Breast epithelium (tissue), 4 donors: Measurements from ENCODE around the gene TTC39A. TPM values are rescaled to one million over a fixed set of nuclear protein-coding genes. Genes with fewer than 3 reads are reported as not detected.

Experiments
- DNase-seq, 2 donors: peaks; one replicate each; pipeline ENCODE4 v3.0.0-alpha.2; 2019; ENCODE audit warnings: low spot score in 2 of 2
- H3K27ac ChIP-seq, 2 donors: fragments of 200-600 bp; sonication (generic) in 1 of 2; one replicate each; pipeline ENCODE4 v1.5.1; 2016 to 2019; ENCODE audit warnings: mild to moderate bottlenecking in 1 of 2
- H3K27me3 ChIP-seq, 2 donors: fragments of 200-600 bp; sonication (generic) in 1 of 2; one replicate each; pipeline versions ENCODE4 v1.5.1 to v1.6.0; 2017 to 2019; ENCODE audit warnings: control low read depth in 1 of 2, mild to moderate bottlenecking in 1 of 2
- H3K36me3 ChIP-seq: fragments of 200-600 bp; one replicate; pipeline ENCODE4 v1.5.1; 2019
- H3K4me1 ChIP-seq, 2 donors: fragments of 200-600 bp; sonication (generic); one replicate each; pipeline ENCODE4 v1.5.1; 2016 to 2019; ENCODE audit warnings: control low read depth in 1 of 2
- H3K4me3 ChIP-seq, 3 donors: fragments of 200-600 bp; sonication (generic); 1 replicate in 2 of 3; 2 replicates in 1 of 3; pipeline ENCODE4 v1.5.1; 2016 to 2019; ENCODE audit warnings: mild to moderate bottlenecking in 3 of 3, moderate library complexity in 2 of 3
- H3K9me3 ChIP-seq, 2 donors: fragments of 200-600 bp; sonication (generic) in 1 of 2; one replicate each; pipeline ENCODE4 v1.5.1; 2016 to 2019; ENCODE audit warnings: control low read depth in 1 of 2
- POLR2A ChIP-seq: fragments of 450-650 bp; IDR thresholded peaks from one replicate; pipeline ENCODE4 v1.6.1; 2016; ENCODE audit warnings: antibody characterized with exemption, mild to moderate bottlenecking, moderate library complexity
- POLR2AphosphoS5 ChIP-seq, 3 donors: sonication (generic); formaldehyde crosslinking; IDR thresholded peaks; one replicate each; pipeline ENCODE4 v1.6.1; 2017; ENCODE audit warnings: antibody characterized with exemption in 3 of 3
- intact Hi-C: fragments of 100-400 bp; cut with DNase I; formaldehyde crosslinking; loops from one replicate; pipeline ENCODE4 v1.15.1; 2023; ENCODE audit warnings: low total_unique reads
- total RNA-seq, 3 donors: library from RNA; depleted of rRNA; stranded (reverse); fragments of >200 nt; gene quantifications; one replicate each; pipeline ENCODE4 v1.1.0, GENCODE V29; 2016
- TF ChIP-seq, protein P1 (sequence below), 3 donors: fragments of 450-650 bp; IDR thresholded peaks; one replicate each; pipeline ENCODE4 v1.5.1; 2016 to 2017; ENCODE audit warnings: antibody characterized with exemption in 3 of 3, mild to moderate bottlenecking in 3 of 3, moderate library complexity in 3 of 3

TTC39A gene
- total RNA-seq, 3 donors from 2014 or later = 0.96 to 111 (median 72.1) TPM

DNA sequence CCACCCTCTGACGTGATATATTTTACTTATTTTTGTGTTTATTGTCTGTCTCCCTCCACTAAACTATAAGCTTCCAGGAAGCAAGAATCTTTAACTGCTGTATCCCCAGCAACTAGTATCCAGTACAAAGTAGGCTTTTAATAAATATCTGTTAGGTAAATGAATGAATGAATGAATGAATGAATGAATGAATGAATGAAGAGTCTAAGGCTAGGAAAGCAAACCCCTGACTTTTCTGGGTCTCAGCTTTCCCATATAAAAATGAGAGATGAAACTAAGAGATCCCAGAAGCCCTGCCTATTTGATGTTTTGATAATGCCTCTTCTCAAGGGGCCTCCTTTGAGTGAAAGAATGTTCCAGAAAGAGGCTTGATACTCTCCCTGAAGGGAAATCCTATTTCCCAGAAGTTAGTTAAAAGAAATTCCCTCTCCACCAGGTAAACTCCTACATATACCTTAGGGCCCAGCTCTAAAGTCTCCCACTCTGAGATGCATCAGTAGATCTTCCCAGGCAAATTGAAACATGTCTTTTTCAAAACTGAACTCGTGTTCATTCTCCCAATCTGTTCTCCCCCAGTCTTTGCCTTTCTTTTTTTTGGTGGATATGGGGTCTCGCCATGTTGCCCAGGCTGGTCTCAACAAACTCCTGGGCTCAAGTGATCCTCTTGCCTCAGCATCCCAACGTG is 7.8 kb downstream of the TTC39A start:
- Histone ChIP-seq H3K36me3 (no peaks in the 10 kb centered on the region), H3K4me3 (no peak overlapping the region), H3K9me3 (no peaks in the 10 kb centered on the region), H3K27me3 (no peaks in the 10 kb centered on the region), H3K27ac (peak overlapping the region in 1 of 2 donors; percentile 40), H3K4me1 (no peaks in the 10 kb centered on the region)
- TF ChIP-seq, protein P1, sequence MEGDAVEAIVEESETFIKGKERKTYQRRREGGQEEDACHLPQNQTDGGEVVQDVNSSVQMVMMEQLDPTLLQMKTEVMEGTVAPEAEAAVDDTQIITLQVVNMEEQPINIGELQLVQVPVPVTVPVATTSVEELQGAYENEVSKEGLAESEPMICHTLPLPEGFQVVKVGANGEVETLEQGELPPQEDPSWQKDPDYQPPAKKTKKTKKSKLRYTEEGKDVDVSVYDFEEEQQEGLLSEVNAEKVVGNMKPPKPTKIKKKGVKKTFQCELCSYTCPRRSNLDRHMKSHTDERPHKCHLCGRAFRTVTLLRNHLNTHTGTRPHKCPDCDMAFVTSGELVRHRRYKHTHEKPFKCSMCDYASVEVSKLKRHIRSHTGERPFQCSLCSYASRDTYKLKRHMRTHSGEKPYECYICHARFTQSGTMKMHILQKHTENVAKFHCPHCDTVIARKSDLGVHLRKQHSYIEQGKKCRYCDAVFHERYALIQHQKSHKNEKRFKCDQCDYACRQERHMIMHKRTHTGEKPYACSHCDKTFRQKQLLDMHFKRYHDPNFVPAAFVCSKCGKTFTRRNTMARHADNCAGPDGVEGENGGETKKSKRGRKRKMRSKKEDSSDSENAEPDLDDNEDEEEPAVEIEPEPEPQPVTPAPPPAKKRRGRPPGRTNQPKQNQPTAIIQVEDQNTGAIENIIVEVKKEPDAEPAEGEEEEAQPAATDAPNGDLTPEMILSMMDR (IDR thresholded peaks at IDR 0.05) = no peak
- TF ChIP-seq POLR2A (no peak), POLR2AphosphoS5 (IDR thresholded peaks at IDR 0.05) (no peak)
- intact Hi-C loops = no loop called here
- no peak for DNase-seq

DNA sequence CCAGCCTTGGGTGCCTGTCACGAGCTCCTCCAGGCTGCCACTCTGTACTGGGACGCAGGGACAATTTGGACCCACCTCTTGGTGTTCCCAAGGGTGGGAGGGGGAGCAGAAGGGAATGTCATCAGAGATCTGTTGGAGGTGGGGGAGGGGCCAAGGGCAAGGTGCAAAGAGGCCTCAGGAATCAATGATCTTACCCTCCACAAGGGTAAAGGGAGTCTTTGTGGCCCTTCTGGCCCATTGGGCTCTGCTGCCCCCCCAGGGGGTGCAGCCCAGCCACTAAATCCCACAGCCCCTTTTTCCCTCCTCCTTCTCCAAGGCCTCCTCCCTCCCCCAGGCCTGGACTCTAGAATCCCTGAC is 8.5 kb downstream of the TTC39A start:
- H3K9me3 ChIP-seq = no peaks in the 10 kb centered on the region
- H3K27me3 ChIP-seq = no peaks in the 10 kb centered on the region
- no peak overlapping the region for H3K4me3 ChIP-seq
- DNase-seq = no peak
- TF ChIP-seq, protein P1 (IDR thresholded peaks at IDR 0.05) = no peak
- TF ChIP-seq POLR2A (no peak), POLR2AphosphoS5 (IDR thresholded peaks at IDR 0.05) (no peak)
- no peaks in the 10 kb centered on the region for H3K36me3 ChIP-seq
- intact Hi-C loops = no loop called here
- H3K4me1 ChIP-seq = no peaks in the 10 kb centered on the region
- H3K27ac ChIP-seq = peak overlapping the region; percentile 17 to 82

DNA sequence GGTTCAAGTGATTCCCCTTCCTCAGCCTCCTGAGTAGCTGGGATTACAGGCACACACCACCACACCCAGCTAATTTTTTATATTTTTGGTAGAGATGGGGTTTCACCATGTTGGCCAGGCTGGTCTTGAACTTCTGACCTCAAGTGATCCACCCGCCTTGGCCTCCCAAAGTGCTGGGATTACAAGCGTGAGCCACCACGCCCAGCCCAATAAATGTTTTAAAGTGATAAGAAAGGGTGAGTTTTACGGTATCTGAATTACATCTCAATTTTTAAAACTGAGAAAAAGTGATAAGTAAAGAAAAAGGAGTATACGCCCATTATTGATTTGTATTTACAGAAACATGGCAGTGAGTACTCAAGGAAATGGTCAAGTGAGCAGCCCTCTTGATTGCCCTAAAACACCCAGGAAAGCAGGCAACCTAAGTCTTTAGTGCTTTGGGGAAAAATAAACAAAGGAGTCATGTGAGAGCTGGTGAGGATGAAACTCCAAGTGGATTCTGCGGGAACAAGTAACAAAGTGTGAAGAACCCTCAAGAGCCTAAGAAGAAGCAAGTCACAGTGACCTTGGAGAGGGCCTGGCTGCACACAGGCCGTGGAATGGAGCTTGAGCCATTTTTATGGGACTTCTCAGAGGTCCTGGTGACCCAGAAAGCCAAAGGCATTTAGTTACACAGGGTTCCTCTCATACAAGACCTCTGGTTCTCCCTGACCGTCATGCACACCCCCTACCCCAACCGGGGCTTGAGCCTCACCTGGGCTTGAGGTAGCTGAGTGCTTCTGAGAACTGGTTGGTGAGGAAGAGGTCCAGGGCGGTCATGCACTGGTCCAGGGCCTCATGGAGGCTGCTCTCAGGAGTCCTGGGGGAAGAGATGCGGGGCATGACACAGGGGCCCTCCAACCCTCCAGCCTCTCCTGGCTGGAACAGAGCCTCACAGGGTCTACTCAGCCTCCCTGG is 9.1 kb downstream of the TTC39A start:
- no peak for DNase-seq
- Histone ChIP-seq H3K27me3 (no peaks in the 10 kb centered on the region), H3K4me1 (no peaks in the 10 kb centered on the region), H3K36me3 (no peaks in the 10 kb centered on the region), H3K4me3 (no peak overlapping the region), H3K27ac (peak overlapping the region; percentile 17 to 82), H3K9me3 (no peaks in the 10 kb centered on the region)
- intact Hi-C loops = no loop called here
- TF ChIP-seq, protein P1 (IDR thresholded peaks at IDR 0.05) = no peak
- no peak for TF ChIP-seq POLR2AphosphoS5 (IDR thresholded peaks at IDR 0.05)
- no peak for TF ChIP-seq POLR2A

DNA sequence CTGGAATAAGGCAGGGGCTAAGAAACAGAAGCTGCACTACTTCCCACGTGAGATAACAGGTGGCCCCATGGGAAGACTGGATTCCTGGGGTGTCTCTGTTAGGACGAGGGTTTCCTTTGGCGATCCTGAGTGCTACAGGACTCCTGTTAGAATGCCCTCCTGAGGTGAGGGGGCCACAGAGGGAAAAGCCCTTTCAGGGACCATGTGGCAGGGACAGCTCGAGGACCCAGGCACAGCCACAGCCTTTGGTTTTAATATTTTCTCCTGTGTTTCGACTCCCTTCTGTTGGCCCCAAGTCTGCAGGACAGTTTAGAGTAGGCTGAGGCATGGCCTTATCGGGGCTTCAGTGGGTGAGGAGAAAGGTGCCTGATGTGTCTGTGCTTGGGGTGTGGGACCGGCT is 12.6 kb downstream of the TTC39A start:
- TF ChIP-seq POLR2AphosphoS5 (IDR thresholded peaks at IDR 0.05) (no peak), POLR2A (no peak)
- TF ChIP-seq, protein P1 (IDR thresholded peaks at IDR 0.05) = no peak
- no peak for DNase-seq
- no peak overlapping the region for H3K4me3 ChIP-seq
- H3K4me1 ChIP-seq = peaks cover 0 to 6% of the 10 kb centered on the region in 2 donors
- H3K27me3 ChIP-seq = no peaks in the 10 kb centered on the region
- peak overlapping the region in 1 of 2 donors; percentile 32 for H3K27ac ChIP-seq
- no peaks in the 10 kb centered on the region for H3K9me3 ChIP-seq
- intact Hi-C loops = no loop called here
- H3K36me3 ChIP-seq = no peaks in the 10 kb centered on the region

DNA sequence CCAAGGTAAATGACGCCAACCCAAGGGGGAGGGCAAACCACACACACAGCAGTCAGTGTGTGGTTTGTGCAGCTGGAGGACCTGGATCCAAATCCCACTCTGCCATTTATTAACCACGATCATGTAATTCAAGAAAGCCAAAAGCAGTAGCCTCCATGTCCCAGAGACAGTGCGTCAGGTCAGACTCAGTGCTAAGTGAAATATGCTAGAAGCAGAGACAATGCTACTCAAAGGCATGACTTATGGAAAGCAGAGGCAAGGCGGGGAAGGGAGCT is 13.6 kb downstream of the TTC39A start:
- Histone ChIP-seq H3K36me3 (no peaks in the 10 kb centered on the region), H3K4me1 (peaks cover 0 to 6% of the 10 kb centered on the region in 2 donors), H3K9me3 (no peaks in the 10 kb centered on the region), H3K4me3 (no peak overlapping the region), H3K27ac (peak overlapping the region in 1 of 2 donors; percentile 63), H3K27me3 (no peaks in the 10 kb centered on the region)
- no peak for DNase-seq
- TF ChIP-seq POLR2AphosphoS5 (IDR thresholded peaks at IDR 0.05) = no peak
- TF ChIP-seq, protein P1 (IDR thresholded peaks at IDR 0.05) = no peak
- no peak for TF ChIP-seq POLR2A
- intact Hi-C loops = no loop called here
